CD14-positive monocyte (primary cell): ENCODE measurements around the gene CD151. TPM values are rescaled to one million over a fixed set of nuclear protein-coding genes. Genes with fewer than 3 reads are reported as not detected.

ENCODE experiments used
- DNase-seq, 3 donors: peaks; one replicate each; pipeline ENCODE4 v3.0.0-alpha.2; 2011 to 2022
- H2AFZ ChIP-seq: 2 replicates; pipeline ENCODE4 v1.6.0; 2012; ENCODE audit warnings: mild to moderate bottlenecking, low read depth, low read length, inconsistent platforms; ENCODE audit not compliant: insufficient read depth, poor library complexity, severe bottlenecking
- H3K27ac ChIP-seq, 2 donors: 1 replicate in 1 of 2; 2 replicates in 1 of 2; pipeline ENCODE4 v1.5.1; 2012 to 2013; ENCODE audit warnings: low read length in 2 of 2, control low read depth in 1 of 2, inconsistent platforms in 1 of 2, low read depth in 1 of 2, mild to moderate bottlenecking in 1 of 2
- H3K27me3 ChIP-seq, 2 donors: one replicate each; pipeline versions ENCODE4 v1.6.0 to v1.6.1; 2011 to 2013; ENCODE audit warnings: low read length in 2 of 2; ENCODE audit not compliant: control insufficient read depth in 2 of 2, insufficient read depth in 2 of 2
- H3K36me3 ChIP-seq, 2 donors: replicated peaks in 1 of 2; 1 replicate in 1 of 2; 2 replicates in 1 of 2; pipeline versions ENCODE4 v1.5.1 to v1.6.1; 2012 to 2013; ENCODE audit warnings: low read length in 2 of 2, control low read depth in 1 of 2, inconsistent platforms in 1 of 2, mild to moderate bottlenecking in 1 of 2; ENCODE audit not compliant: insufficient read depth in 2 of 2, control insufficient read depth in 1 of 2
- H3K4me1 ChIP-seq, 2 donors: 1 replicate in 1 of 2; 2 replicates in 1 of 2; pipeline versions ENCODE4 v1.5.1 to v1.6.1; 2012 to 2013; ENCODE audit warnings: low read length in 2 of 2, control low read depth in 1 of 2, inconsistent platforms in 1 of 2, mild to moderate bottlenecking in 1 of 2, moderate library complexity in 1 of 2; ENCODE audit not compliant: insufficient read depth in 2 of 2, control insufficient read depth in 1 of 2
- H3K4me2 ChIP-seq: replicated peaks from 2 replicates; pipeline ENCODE3; 2012; ENCODE audit warnings: low read length, moderate library complexity, mild to moderate bottlenecking; ENCODE audit not compliant: poor library complexity, severe bottlenecking; ENCODE audit errors: extremely low read depth
- H3K4me3 ChIP-seq, 3 experiments: fragments of 200-600 bp in 1 of 3; sonication (generic) in 1 of 3; replicated peaks in 1 of 3; 1 replicate in 2 of 3; 2 replicates in 1 of 3; pipeline ENCODE4 v1.5.1; 2011 to 2013; ENCODE audit warnings: low read length in 3 of 3, mild to moderate bottlenecking in 3 of 3, control low read depth in 2 of 3, low read depth in 2 of 3, inconsistent platforms in 1 of 3, moderate library complexity in 1 of 3
- H3K79me2 ChIP-seq: 2 replicates; pipeline ENCODE4 v1.6.0; 2012; ENCODE audit warnings: mild to moderate bottlenecking, control low read depth, inconsistent platforms, low read length, moderate library complexity; ENCODE audit not compliant: insufficient read depth
- H3K9ac ChIP-seq: 2 replicates; pipeline ENCODE4 v1.6.0; 2017; ENCODE audit warnings: low read length, mild to moderate bottlenecking; ENCODE audit not compliant: insufficient read depth, poor library complexity, severe bottlenecking
- H3K9me3 ChIP-seq, 2 donors: replicated peaks in 1 of 2; 1 replicate in 1 of 2; 2 replicates in 1 of 2; pipeline versions ENCODE4 v1.5.1 to v1.6.1; 2012 to 2013; ENCODE audit warnings: low read length in 2 of 2, control low read depth in 1 of 2; ENCODE audit not compliant: control insufficient read depth in 1 of 2, insufficient read depth in 1 of 2
- H4K20me1 ChIP-seq: 2 replicates; pipeline ENCODE4 v1.6.0; 2012; ENCODE audit warnings: mild to moderate bottlenecking, low read length, control low read depth, moderate library complexity; ENCODE audit not compliant: insufficient read depth
- H3K27ac Mint-ChIP-seq, 7 donors: one replicate each; pipeline ENCODE4 v1.8.0; 2020; ENCODE audit warnings: mild to moderate bottlenecking in 7 of 7, mixed read lengths in 7 of 7, moderate library complexity in 6 of 7, inconsistent platforms in 2 of 7
- H3K27me3 Mint-ChIP-seq, 3 donors: one replicate each; pipeline ENCODE4 v1.8.0; 2021 to 2022; ENCODE audit warnings: low read depth in 3 of 3, mild to moderate bottlenecking in 3 of 3, mixed read lengths in 3 of 3, moderate library complexity in 3 of 3, inconsistent platforms in 1 of 3
- H3K36me3 Mint-ChIP-seq, 2 donors: one replicate each; pipeline ENCODE4 v1.8.0; 2020; ENCODE audit warnings: mixed read lengths in 2 of 2, inconsistent platforms in 1 of 2, mild to moderate bottlenecking in 1 of 2
- H3K4me1 Mint-ChIP-seq: one replicate; pipeline ENCODE4 v1.8.0; 2020; ENCODE audit warnings: mild to moderate bottlenecking, mixed read lengths
- H3K4me3 Mint-ChIP-seq, 2 donors: one replicate each; pipeline ENCODE4 v1.8.0; 2020; ENCODE audit warnings: mild to moderate bottlenecking in 2 of 2, mixed read lengths in 2 of 2, moderate library complexity in 1 of 2
- H3K9me3 Mint-ChIP-seq, 7 donors: one replicate each; pipeline ENCODE4 v1.8.0; 2020 to 2022; ENCODE audit warnings: mixed read lengths in 7 of 7, mild to moderate bottlenecking in 6 of 7, moderate library complexity in 6 of 7, inconsistent platforms in 2 of 7
- WGBS: methylation state at CpG from one replicate; pipeline ENCODE4 v1.1.5; 2013; ENCODE audit warnings: missing lambda C conversion rate; ENCODE audit not compliant: insufficient coverage; 5-methylcytosine and 5-hydroxymethylcytosine counted together
- intact Hi-C, 2 donors: fragments of 100-400 bp; cut with micrococcal nuclease; formaldehyde crosslinking; loops; one replicate each; pipeline versions ENCODE4 v1.15.0 to v1.15.1; 2023
- polyA plus RNA-seq, 3 donors: library from polyadenylated mRNA; depleted of rRNA in 1 of 3; unstranded in 2 of 3; stranded (reverse) in 1 of 3; fragments of 300-500 nt in 2 of 3; fragments of >200 nt in 1 of 3; fragmentation: Illumina TruSeq in 2 of 3; gene quantifications; 1 replicate in 2 of 3; 2 replicates in 1 of 3; pipeline ENCODE4 v1.2.3, GENCODE V29; 2012 to 2021
- TF ChIP-seq, protein P1 (sequence below): fragments of 200-600 bp; IDR thresholded peaks from one replicate; pipeline ENCODE4 v1.8.0; 2022; ENCODE audit warnings: antibody characterized with exemption, mild to moderate bottlenecking

Gene CD151
- polyA plus RNA-seq, 3 donors, result 18.1 to 200 (median 57.4) TPM

DNA sequence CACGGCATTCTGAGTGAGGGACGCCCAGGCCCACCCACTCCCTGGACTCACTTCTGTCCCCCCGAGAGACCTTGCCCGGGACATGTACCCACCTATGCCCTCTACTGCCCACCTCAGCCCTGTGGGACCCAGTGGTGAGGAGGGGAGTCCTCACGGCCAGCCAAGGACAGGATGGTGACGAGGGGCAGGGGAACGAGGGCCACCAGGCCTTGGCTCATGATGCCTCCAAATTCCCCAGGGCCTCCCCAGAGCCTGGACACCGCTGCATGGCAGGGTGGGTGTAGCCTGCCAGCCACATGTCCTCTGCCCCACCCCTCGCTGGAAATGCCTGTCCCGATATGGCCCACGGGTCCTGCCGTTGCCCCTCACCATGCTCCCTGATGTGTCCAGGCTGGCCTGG lies 36.0 kb downstream of the CD151 start:
- Histone ChIP-seq H3K4me2 (no peak overlapping the region), H2AFZ (no peak overlapping the region), H3K9ac (no peak overlapping the region), H3K27me3 (no peaks in the 10 kb centered on the region), H3K4me3 (no peak overlapping the region), H3K9me3 (no peaks in the 10 kb centered on the region), H3K36me3 (peaks cover 3 to 6% of the 10 kb centered on the region in 2 donors), H3K4me1 (no peaks in the 10 kb centered on the region), H3K79me2 (no peaks in the 10 kb centered on the region), H4K20me1 (no peaks in the 10 kb centered on the region), H3K27ac (no peak overlapping the region)
- Mint-ChIP-seq H3K27ac (peak overlapping the region in 1 of 7 donors; percentile 79), H3K4me3 (no peak overlapping the region), H3K36me3 (peaks cover 2 to 7% of the 10 kb centered on the region in 2 donors), H3K9me3 (no peaks in the 10 kb centered on the region), H3K4me1 (no peaks in the 10 kb centered on the region), H3K27me3 (peaks cover 0 to 2% (median 2%) of the 10 kb centered on the region in 3 donors)
- intact Hi-C loops, result no loop called here
- 95% methylated on average over 7 of the region's 12 CpGs for WGBS
- DNase-seq, result no peak
- TF ChIP-seq, protein P1, sequence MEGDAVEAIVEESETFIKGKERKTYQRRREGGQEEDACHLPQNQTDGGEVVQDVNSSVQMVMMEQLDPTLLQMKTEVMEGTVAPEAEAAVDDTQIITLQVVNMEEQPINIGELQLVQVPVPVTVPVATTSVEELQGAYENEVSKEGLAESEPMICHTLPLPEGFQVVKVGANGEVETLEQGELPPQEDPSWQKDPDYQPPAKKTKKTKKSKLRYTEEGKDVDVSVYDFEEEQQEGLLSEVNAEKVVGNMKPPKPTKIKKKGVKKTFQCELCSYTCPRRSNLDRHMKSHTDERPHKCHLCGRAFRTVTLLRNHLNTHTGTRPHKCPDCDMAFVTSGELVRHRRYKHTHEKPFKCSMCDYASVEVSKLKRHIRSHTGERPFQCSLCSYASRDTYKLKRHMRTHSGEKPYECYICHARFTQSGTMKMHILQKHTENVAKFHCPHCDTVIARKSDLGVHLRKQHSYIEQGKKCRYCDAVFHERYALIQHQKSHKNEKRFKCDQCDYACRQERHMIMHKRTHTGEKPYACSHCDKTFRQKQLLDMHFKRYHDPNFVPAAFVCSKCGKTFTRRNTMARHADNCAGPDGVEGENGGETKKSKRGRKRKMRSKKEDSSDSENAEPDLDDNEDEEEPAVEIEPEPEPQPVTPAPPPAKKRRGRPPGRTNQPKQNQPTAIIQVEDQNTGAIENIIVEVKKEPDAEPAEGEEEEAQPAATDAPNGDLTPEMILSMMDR, result no peak

DNA sequence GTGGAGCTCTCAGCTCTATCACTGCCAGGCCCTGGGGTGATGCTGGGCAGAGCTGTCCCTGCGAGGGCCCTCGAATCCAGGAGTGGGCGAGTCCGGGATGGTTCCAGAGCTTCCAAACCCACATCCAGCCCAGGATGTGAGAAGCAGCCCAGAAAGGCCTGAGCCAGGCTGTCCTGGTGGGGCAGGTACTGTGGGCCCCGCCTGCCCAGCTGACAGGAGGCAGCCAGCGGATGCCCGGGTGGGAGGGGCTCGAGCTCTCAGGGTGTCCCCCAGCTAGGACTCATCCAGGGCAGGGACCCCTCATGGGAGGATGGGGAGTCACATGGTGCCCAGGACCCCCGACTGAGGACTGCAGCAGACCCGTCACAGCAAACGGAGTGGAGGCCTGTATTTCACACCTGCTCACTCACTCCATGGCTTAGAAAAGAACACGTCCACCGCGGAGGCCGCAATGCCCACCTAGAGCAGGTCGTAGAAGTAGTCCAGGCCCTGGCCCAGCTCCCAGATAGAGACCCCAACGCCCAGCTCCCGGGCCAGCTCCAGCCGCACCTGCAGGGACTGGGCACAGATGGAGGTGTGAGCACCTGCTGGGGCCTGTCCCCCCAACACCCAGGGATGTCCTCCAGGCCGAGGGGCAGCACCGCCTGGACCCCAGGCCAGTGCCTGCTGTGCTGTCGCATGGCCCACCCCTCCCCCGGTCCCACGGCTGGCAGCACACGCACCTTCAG lies 36.8 kb downstream of the CD151 start:
- 99% methylated on average over 17 of the region's 25 CpGs for WGBS
- intact Hi-C loops, result no loop called here
- peaks cover 0 to 6% of the 10 kb centered on the region in 2 donors for H3K36me3 ChIP-seq

More for the DNA sequence above, 36.8 kb downstream of the CD151 start:
- Mint-ChIP-seq H3K27ac (no peak overlapping the region), H3K36me3 (peaks cover 4 to 7% of the 10 kb centered on the region in 2 donors), H3K9me3 (no peaks in the 10 kb centered on the region), H3K27me3 (peaks cover 0 to 2% (median 2%) of the 10 kb centered on the region in 3 donors), H3K4me1 (no peaks in the 10 kb centered on the region), H3K4me3 (no peak overlapping the region)
- Histone ChIP-seq H3K4me3 (no peak overlapping the region), H4K20me1 (no peaks in the 10 kb centered on the region), H3K27ac (no peak overlapping the region), H3K27me3 (no peaks in the 10 kb centered on the region), H3K9ac (no peak overlapping the region), H3K79me2 (no peaks in the 10 kb centered on the region), H3K4me2 (no peak overlapping the region), H3K4me1 (no peaks in the 10 kb centered on the region), H2AFZ (no peak overlapping the region), H3K9me3 (no peaks in the 10 kb centered on the region)
- no peak for DNase-seq
- TF ChIP-seq, protein P1, result no peak
